22Rv1 (cell line): Measurements from ENCODE around the gene DNAJC17.

Source experiments
- ZFX ChIP-seq: fragments of 450-650 bp; IDR thresholded peaks from 2 replicates; pipeline ENCODE4 v1.6.1; 2017; ENCODE audit warnings: antibody characterized with exemption, borderline replicate concordance
- TF ChIP-seq, protein P1 (sequence below): fragments of 450-650 bp; IDR thresholded peaks from 2 replicates; pipeline ENCODE4 v1.5.1; 2017; ENCODE audit warnings: mild to moderate bottlenecking

DNA sequence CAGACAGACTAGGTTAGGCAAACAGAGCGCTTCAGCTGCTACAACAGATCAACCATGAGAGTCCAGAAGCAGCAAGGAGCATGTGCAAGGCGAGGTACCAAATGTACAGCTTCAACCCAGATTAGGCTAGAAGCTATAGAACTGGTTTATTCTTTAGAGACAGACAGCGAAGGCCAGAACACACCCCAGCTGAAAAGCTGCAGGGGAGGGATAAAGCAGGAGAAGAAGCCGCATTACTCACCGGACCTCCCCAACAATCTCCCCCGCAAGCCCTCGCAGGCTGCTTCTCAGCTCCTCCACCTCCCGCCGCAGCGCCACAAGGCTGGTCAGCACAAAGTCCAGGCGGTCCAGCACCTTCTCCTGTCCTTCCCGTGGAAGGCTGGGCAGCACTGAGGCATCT lies 55.5 kb downstream of the DNAJC17 start:
- TF ChIP-seq, protein P1, sequence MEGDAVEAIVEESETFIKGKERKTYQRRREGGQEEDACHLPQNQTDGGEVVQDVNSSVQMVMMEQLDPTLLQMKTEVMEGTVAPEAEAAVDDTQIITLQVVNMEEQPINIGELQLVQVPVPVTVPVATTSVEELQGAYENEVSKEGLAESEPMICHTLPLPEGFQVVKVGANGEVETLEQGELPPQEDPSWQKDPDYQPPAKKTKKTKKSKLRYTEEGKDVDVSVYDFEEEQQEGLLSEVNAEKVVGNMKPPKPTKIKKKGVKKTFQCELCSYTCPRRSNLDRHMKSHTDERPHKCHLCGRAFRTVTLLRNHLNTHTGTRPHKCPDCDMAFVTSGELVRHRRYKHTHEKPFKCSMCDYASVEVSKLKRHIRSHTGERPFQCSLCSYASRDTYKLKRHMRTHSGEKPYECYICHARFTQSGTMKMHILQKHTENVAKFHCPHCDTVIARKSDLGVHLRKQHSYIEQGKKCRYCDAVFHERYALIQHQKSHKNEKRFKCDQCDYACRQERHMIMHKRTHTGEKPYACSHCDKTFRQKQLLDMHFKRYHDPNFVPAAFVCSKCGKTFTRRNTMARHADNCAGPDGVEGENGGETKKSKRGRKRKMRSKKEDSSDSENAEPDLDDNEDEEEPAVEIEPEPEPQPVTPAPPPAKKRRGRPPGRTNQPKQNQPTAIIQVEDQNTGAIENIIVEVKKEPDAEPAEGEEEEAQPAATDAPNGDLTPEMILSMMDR = no peak
- TF ChIP-seq ZFX = no peak
